ENCODE results near the gene YAF2. TPM values are rescaled to one million over a fixed set of nuclear protein-coding genes. Genes with fewer than 3 reads are reported as not detected.

YAF2 gene
- total RNA-seq, 1 donor from 2014 or later, result 22.4 TPM

DNA sequence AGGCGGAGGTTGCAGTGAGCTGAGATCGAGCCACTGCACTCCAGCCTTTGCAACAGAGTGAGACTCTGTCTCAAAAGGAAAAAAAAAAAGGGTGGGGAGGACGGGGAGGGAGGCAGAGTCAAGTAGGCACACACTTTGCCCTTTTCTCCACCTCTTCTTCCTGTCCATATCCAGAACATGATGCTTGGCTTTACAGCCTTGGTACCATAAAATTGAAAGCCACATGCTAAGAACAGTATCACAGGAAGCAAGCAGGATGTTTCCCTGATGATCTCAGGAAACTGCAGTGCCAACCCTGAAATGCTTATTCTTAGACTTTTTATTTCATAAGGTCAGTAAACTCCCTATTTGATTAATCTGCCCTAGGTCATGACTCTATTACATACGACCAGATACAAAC, 32.5 kb upstream of the YAF2 start:
- no peak for DNase-seq (ENCODE audit: low spot score)
- Histone ChIP-seq H3K36me3 (no peaks in the 10 kb centered on the region), H3K4me1 (no peaks in the 10 kb centered on the region), H3K9me3 (ENCODE audit: low read depth) (no peaks in the 10 kb centered on the region), H2AFZ (replicated peaks) (no peak overlapping the region), H4K20me1 (ENCODE audit: low read depth) (no peaks in the 10 kb centered on the region), H3K79me2 (ENCODE audit: low read depth) (no peaks in the 10 kb centered on the region), H3F3A (ENCODE audit: low read depth) (no peaks in the 10 kb centered on the region), H3K4me3 (no peak overlapping the region), H3K27me3 (no peaks in the 10 kb centered on the region), H3K27ac (no peak overlapping the region), H3K4me2 (no peak overlapping the region), H3K9ac (no peak overlapping the region)
- H3K4me1 Mint-ChIP-seq, result no peaks in the 10 kb centered on the region
- H3K4me3 Mint-ChIP-seq, result no peak overlapping the region
- H3K36me3 Mint-ChIP-seq, result no peaks in the 10 kb centered on the region
- no peaks in the 10 kb centered on the region for H3K9me3 Mint-ChIP-seq
- no peak overlapping the region for H3K27ac Mint-ChIP-seq
- TF ChIP-seq EZH2phosphoT487 (IDR thresholded peaks at IDR 0.05) (no peak), EZH2 (IDR thresholded peaks at IDR 0.05) (no peak)
- TF ChIP-seq, protein P1, sequence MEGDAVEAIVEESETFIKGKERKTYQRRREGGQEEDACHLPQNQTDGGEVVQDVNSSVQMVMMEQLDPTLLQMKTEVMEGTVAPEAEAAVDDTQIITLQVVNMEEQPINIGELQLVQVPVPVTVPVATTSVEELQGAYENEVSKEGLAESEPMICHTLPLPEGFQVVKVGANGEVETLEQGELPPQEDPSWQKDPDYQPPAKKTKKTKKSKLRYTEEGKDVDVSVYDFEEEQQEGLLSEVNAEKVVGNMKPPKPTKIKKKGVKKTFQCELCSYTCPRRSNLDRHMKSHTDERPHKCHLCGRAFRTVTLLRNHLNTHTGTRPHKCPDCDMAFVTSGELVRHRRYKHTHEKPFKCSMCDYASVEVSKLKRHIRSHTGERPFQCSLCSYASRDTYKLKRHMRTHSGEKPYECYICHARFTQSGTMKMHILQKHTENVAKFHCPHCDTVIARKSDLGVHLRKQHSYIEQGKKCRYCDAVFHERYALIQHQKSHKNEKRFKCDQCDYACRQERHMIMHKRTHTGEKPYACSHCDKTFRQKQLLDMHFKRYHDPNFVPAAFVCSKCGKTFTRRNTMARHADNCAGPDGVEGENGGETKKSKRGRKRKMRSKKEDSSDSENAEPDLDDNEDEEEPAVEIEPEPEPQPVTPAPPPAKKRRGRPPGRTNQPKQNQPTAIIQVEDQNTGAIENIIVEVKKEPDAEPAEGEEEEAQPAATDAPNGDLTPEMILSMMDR (IDR thresholded peaks at IDR 0.05), result no peak
- no peaks in the 10 kb centered on the region for H3K27me3 Mint-ChIP-seq (ENCODE audit: insufficient read depth, low read depth)

DNA sequence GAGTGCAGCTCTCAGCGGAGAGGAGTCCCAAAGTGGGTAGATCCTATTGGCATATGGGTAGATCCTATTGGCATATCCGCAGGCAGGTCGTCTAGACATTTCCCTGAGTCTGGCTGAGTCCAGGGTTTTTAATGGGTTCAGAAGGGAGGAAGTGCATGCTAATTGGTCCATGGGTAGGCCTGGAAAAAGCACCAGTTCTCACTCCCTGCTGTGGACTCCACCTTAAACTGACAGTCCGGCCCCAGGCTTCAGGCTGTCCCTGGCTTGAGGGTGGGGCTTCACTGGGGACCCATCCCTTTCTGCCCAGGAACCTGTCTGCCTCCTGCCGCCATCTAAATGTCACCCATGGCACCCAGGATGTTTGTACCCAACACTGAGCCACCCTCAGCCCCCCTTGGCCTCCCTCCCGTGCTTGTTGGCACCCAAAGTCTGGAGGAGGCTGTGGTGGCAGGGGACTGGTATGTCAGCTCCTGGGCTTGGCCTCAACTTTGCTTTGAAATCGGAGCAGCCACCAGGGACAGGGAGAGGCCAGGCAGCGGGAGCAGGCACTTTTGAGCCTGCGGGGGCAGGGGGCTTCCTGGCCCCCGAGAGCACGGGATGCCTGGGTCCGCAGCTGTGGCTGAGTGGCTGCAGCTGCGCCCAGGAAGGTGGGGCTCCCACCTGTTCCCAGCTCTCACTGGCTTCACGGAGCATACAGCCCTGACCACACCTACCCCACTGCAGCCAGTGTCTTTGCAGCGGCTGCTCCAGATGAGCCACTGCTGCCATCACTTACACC, 29.6 kb upstream of the YAF2 start:
- H3K27ac Mint-ChIP-seq, result no peak overlapping the region
- H3K4me3 ChIP-seq, result no peak overlapping the region
- no peaks in the 10 kb centered on the region for H4K20me1 ChIP-seq (ENCODE audit: low read depth)
- H3K79me2 ChIP-seq (ENCODE audit: low read depth), result no peaks in the 10 kb centered on the region
- no peaks in the 10 kb centered on the region for H3F3A ChIP-seq (ENCODE audit: low read depth)
- H3K27ac ChIP-seq, result no peak overlapping the region
- no peaks in the 10 kb centered on the region for H3K4me1 Mint-ChIP-seq
- no peak for DNase-seq (ENCODE audit: low spot score)
- H3K4me2 ChIP-seq, result no peak overlapping the region
- H3K4me1 ChIP-seq, result no peaks in the 10 kb centered on the region
- no peaks in the 10 kb centered on the region for H3K27me3 Mint-ChIP-seq (ENCODE audit: insufficient read depth, low read depth)
- no peak overlapping the region for H2AFZ ChIP-seq (replicated peaks)
- H3K4me3 Mint-ChIP-seq, result no peak overlapping the region
- H3K36me3 ChIP-seq, result no peaks in the 10 kb centered on the region
- TF ChIP-seq EZH2phosphoT487 (IDR thresholded peaks at IDR 0.05), result no peak
- TF ChIP-seq, protein P1 (IDR thresholded peaks at IDR 0.05), result no peak
- TF ChIP-seq EZH2 (IDR thresholded peaks at IDR 0.05), result no peak
- H3K9me3 Mint-ChIP-seq, result no peaks in the 10 kb centered on the region
- H3K9me3 ChIP-seq (ENCODE audit: low read depth), result no peaks in the 10 kb centered on the region
- H3K27me3 ChIP-seq, result no peaks in the 10 kb centered on the region
- H3K9ac ChIP-seq, result no peak overlapping the region
- no peaks in the 10 kb centered on the region for H3K36me3 Mint-ChIP-seq

DNA sequence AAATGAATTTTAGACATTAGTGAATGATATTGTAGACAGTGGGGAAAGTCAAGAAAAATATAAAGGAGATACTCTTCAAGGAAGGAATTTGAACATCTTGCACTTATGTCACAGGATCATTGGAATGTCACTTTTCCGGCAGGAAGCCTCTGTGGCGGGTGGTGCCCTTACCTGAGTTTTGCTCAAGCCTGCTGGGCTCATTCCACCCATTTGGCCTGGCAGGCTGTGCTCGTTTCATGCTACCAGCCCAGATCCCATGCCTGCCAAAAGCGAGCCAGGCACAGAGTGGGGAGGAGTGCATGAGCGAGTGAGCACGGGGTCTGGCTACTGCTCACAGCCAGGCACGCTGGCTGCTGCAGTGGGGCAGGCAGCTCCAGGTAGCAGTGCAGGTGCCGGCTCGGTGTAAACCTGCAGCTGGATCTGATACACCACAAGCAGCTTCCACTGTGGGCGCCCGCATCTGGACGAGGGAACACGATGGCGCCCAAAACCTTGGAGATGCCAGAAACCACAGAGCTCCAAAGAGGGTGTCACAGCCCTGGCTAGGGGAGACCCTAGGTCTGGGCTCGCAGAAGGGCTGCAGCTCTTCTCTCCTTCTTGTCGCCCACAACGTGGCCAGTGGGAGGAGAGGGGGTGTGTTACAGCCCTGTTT, 28.7 kb upstream of the YAF2 start:
- H3K4me3 Mint-ChIP-seq, result no peak overlapping the region
- Histone ChIP-seq H3K9me3 (ENCODE audit: low read depth) (no peaks in the 10 kb centered on the region), H3K4me2 (no peak overlapping the region), H3K4me1 (no peaks in the 10 kb centered on the region), H2AFZ (replicated peaks) (no peak overlapping the region), H3K9ac (no peak overlapping the region), H3K36me3 (no peaks in the 10 kb centered on the region), H3K27ac (no peak overlapping the region), H3F3A (ENCODE audit: low read depth) (no peaks in the 10 kb centered on the region), H3K79me2 (ENCODE audit: low read depth) (no peaks in the 10 kb centered on the region), H4K20me1 (ENCODE audit: low read depth) (no peaks in the 10 kb centered on the region), H3K27me3 (no peaks in the 10 kb centered on the region), H3K4me3 (no peak overlapping the region)
- H3K9me3 Mint-ChIP-seq, result no peaks in the 10 kb centered on the region
- H3K4me1 Mint-ChIP-seq, result no peaks in the 10 kb centered on the region
- H3K27ac Mint-ChIP-seq, result no peak overlapping the region
- H3K27me3 Mint-ChIP-seq (ENCODE audit: insufficient read depth, low read depth), result no peaks in the 10 kb centered on the region
- no peak for DNase-seq (ENCODE audit: low spot score)
- no peak for TF ChIP-seq EZH2 (IDR thresholded peaks at IDR 0.05)
- TF ChIP-seq EZH2phosphoT487 (IDR thresholded peaks at IDR 0.05), result no peak
- TF ChIP-seq, protein P1 (IDR thresholded peaks at IDR 0.05), result no peak
- no peaks in the 10 kb centered on the region for H3K36me3 Mint-ChIP-seq
